Endothelial cell of umbilical vein (primary cell): ENCODE results near the gene GIPR. TPM values are rescaled to one million over a fixed set of nuclear protein-coding genes. Genes with fewer than 3 reads are reported as not detected.

Source experiments
- BruUV-seq: library from RNA; stranded (reverse); fragments of 400-500 nt; replicated peaks from 2 replicates; lab custom pipeline; 2021; lab: Mats Ljungman, UMichigan
- CTCF ChIA-PET: fragments of 300-600, 350-600 bp; sonication (Branson Sonifier 250); formaldehyde crosslinking; loops from one replicate; lab custom pipeline; 2021; ENCODE audit warnings: antibody characterized with exemption, inconsistent platforms; lab: Charles Lee
- POLR2A ChIA-PET: fragments of 300-600, 350-600 bp; sonication (Branson Sonifier 250); formaldehyde crosslinking; loops from one replicate; lab custom pipeline; 2021; ENCODE audit warnings: antibody characterized with exemption, inconsistent platforms; lab: Charles Lee
- DNase-seq: peaks from one replicate; pipeline ENCODE4 v3.0.0-alpha.2; 2011; ENCODE audit warnings: low read depth, low spot score
- FAIRE-seq: peaks from 2 replicates; lab custom pipeline; 2011; peaks lifted over from hg19 to GRCh38; lab: Jason Lieb, UNC
- H2AFZ ChIP-seq: 2 replicates; pipeline ENCODE4 v1.6.0; 2012; ENCODE audit warnings: low read depth, low read length, control low read depth, inconsistent platforms
- H3K27ac ChIP-seq: 2 replicates; pipeline ENCODE4 v1.5.1; 2011; ENCODE audit warnings: low read depth, mild to moderate bottlenecking, control low read depth, low read length, moderate library complexity; ENCODE audit not compliant: insufficient read depth
- H3K27me3 ChIP-seq, 2 experiments: 2 replicates each; pipeline versions ENCODE4 v1.6.0 to v1.6.1; 2011; ENCODE audit warnings: low read length in 2 of 2, mixed read lengths in 1 of 2; ENCODE audit not compliant: control insufficient read depth in 2 of 2, insufficient read depth in 2 of 2
- H3K36me3 ChIP-seq, 2 experiments: 2 replicates in 1 of 2; 3 replicates in 1 of 2; pipeline ENCODE4 v1.5.1; 2011; ENCODE audit warnings: low read length in 2 of 2, mild to moderate bottlenecking in 1 of 2, moderate library complexity in 1 of 2; ENCODE audit not compliant: control insufficient read depth in 2 of 2, insufficient read depth in 2 of 2; ENCODE audit errors: extremely low read depth in 1 of 2
- H3K4me1 ChIP-seq: 3 replicates; pipeline ENCODE4 v1.5.1; 2011; ENCODE audit warnings: mild to moderate bottlenecking, low read length; ENCODE audit not compliant: control insufficient read depth, insufficient read depth; ENCODE audit errors: extremely low read depth
- H3K4me2 ChIP-seq: 2 replicates; pipeline ENCODE4 v1.6.1; 2011; ENCODE audit warnings: low read length, control low read depth, mixed read lengths; ENCODE audit not compliant: insufficient read depth
- H3K4me3 ChIP-seq, 3 experiments: fragments of 200-600 bp in 1 of 3; sonication (generic), shearing (Covaris generic) in 1 of 3; replicated peaks in 1 of 3; 2 replicates each; pipeline ENCODE4 v1.5.1; 2011 to 2016; ENCODE audit warnings: control low read depth in 3 of 3, low read length in 3 of 3, mild to moderate bottlenecking in 2 of 3, inconsistent platforms in 1 of 3, low read depth in 1 of 3, moderate library complexity in 1 of 3; ENCODE audit not compliant: insufficient read depth in 1 of 3
- H3K79me2 ChIP-seq: 2 replicates; pipeline ENCODE4 v1.6.0; 2012; ENCODE audit warnings: low read length, inconsistent platforms; ENCODE audit not compliant: control insufficient read depth, insufficient read depth
- H3K9ac ChIP-seq: replicated peaks from 2 replicates; pipeline ENCODE3; 2011; ENCODE audit warnings: low read length, control low read depth; ENCODE audit not compliant: insufficient read depth; ENCODE audit errors: extremely low read depth
- H3K9me1 ChIP-seq: replicated peaks from 3 replicates; pipeline ENCODE4 v1.6.0; 2011; ENCODE audit warnings: mild to moderate bottlenecking, low read length; ENCODE audit not compliant: control insufficient read depth, insufficient read depth; ENCODE audit errors: extremely low read depth
- H3K9me3 ChIP-seq: replicated peaks from 2 replicates; pipeline ENCODE4 v1.5.1; 2012; ENCODE audit warnings: low read length, inconsistent platforms; ENCODE audit not compliant: control insufficient read depth, insufficient read depth
- H4K20me1 ChIP-seq: replicated peaks from 2 replicates; pipeline ENCODE3; 2011; ENCODE audit warnings: mild to moderate bottlenecking, low read length; ENCODE audit not compliant: control insufficient read depth, insufficient read depth; ENCODE audit errors: extremely low read depth
- GATA2 ChIP-seq: IDR thresholded peaks from 2 replicates; pipeline ENCODE4 v1.7.0; 2011; ENCODE audit warnings: low read depth, mild to moderate bottlenecking, moderate library complexity, mixed read lengths, low read length; ENCODE audit not compliant: insufficient read length, insufficient read depth
- MYC ChIP-seq: IDR thresholded peaks from one replicate; pipeline ENCODE4 v1.6.1; 2011; ENCODE audit warnings: mild to moderate bottlenecking, low read depth, low read length
- dilution Hi-C: fragments of 300-500 bp; cut with MboI; formaldehyde crosslinking; loops from one replicate; pipeline ENCODE4 v1.15.0; 2019; ENCODE audit warnings: low sequenced_read_pairs; ENCODE audit not compliant: extremely low pct_ligation_motif_present
- intact Hi-C: fragments of 100-400 bp; cut with micrococcal nuclease; formaldehyde crosslinking; loops from one replicate; pipeline ENCODE4 v1.10.0; 2022
- polyA plus RNA-seq, 4 experiments: library from polyadenylated mRNA; depleted of rRNA in 3 of 4; stranded (reverse) in 3 of 4; unstranded in 1 of 4; fragments of >200 nt; gene quantifications; 2 replicates each; pipeline versions ENCODE4 v1.2.1 to v1.2.3, GENCODE V29; 2011 to 2012; ENCODE audit warnings: missing spikeins in 1 of 4
- total RNA-seq: library from RNA; stranded (reverse); gene quantifications from 2 replicates; pipeline ENCODE4 v1.2.3, GENCODE V29; 2021
- TF ChIP-seq, protein P1 (sequence below), 2 donors: IDR thresholded peaks; 1 replicate in 1 of 2; 2 replicates in 1 of 2; pipeline ENCODE4 v1.5.1; 2011; ENCODE audit warnings: low read length in 2 of 2, mild to moderate bottlenecking in 2 of 2, moderate library complexity in 2 of 2, control low read depth in 1 of 2, inconsistent platforms in 1 of 2, low read depth in 1 of 2; ENCODE audit not compliant: insufficient read depth in 1 of 2; ENCODE audit errors: extremely low read depth in 1 of 2

Gene GIPR
- total and polyA plus RNA-seq, 2 donors (not counting 3 experiments of a cell fraction or from before 2014, with no cell fraction given) = not detected

DNA sequence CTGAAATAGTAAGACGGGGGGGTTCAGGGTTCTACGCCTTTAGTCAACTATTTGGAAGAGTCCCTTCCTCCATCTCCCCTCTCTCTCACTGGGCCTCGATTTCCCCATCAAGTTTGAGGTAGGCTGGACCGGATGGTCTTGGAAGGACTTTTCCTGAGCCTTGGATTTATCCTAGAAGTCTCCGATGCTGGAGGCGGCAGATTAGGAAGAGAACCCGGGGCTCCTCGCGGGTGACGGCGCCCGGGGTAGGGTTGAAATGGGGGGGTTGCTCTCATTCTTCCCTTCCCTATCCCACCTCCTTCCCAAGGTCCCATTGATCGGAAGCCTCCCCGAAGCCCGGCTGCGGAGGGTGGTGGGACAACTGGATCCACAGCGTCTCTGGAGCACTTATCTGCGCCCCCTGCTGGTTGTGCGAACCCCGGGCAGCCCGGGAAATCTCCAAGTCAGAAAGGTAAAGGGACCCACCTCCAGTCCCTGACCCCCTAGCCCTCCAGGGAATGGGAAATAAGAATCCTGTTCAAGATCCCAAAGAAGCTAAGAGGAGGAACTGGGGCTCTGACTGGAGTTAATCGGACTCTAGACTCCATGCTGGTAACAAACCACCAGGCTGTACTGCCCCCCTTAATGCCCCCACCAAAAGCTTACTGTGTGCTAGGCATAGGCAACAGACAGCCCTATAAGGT lies 25.2 kb downstream of the GIPR start:
- DNase-seq = peak; percentile 65
- Histone ChIP-seq H2AFZ (peak overlapping the region; percentile 45), H3K9me1 (no peaks in the 10 kb centered on the region), H3K9me3 (no peaks in the 10 kb centered on the region), H3K4me3 (peak overlapping the region; percentile 70 to 93 (median 83)), H3K4me1 (peaks cover 9% of the 10 kb centered on the region), H3K4me2 (peak overlapping the region; percentile 74), H3K79me2 (peaks cover 24% of the 10 kb centered on the region), H3K36me3 (peaks cover 4 to 6% of the 10 kb centered on the region in 2 experiments), H3K27ac (peak overlapping the region; percentile 82), H3K9ac (peak overlapping the region; percentile 82), H3K27me3 (no peaks in the 10 kb centered on the region), H4K20me1 (no peaks in the 10 kb centered on the region)
- BruUV-seq = no TSS peak
- ChIA-PET CTCF (interaction anchor here (0.6 to 5.1 kb wide), 37 partner anchors 8 to 254 kb away, joined by 3 to 56 read pairs (median 4); partner anchors contain the start of genes FBXO46, GIPR, MEIOSIN and SIX5), POLR2A (interaction anchor here (0.8 to 1.8 kb wide), 5 partner anchors 24 to 77 kb away, joined by 4 to 10 read pairs (median 4); partner anchors contain the start of gene SIX5)
- intact Hi-C loops (loop anchor here (1.0 to 5.0 kb wide), 5 partner anchors 46 to 266 kb away; no protein-coding TSS in a partner anchor), dilution Hi-C loops (no loop called here)
- TF ChIP-seq MYC = no peak
- TF ChIP-seq, protein P1, sequence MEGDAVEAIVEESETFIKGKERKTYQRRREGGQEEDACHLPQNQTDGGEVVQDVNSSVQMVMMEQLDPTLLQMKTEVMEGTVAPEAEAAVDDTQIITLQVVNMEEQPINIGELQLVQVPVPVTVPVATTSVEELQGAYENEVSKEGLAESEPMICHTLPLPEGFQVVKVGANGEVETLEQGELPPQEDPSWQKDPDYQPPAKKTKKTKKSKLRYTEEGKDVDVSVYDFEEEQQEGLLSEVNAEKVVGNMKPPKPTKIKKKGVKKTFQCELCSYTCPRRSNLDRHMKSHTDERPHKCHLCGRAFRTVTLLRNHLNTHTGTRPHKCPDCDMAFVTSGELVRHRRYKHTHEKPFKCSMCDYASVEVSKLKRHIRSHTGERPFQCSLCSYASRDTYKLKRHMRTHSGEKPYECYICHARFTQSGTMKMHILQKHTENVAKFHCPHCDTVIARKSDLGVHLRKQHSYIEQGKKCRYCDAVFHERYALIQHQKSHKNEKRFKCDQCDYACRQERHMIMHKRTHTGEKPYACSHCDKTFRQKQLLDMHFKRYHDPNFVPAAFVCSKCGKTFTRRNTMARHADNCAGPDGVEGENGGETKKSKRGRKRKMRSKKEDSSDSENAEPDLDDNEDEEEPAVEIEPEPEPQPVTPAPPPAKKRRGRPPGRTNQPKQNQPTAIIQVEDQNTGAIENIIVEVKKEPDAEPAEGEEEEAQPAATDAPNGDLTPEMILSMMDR (IDR thresholded peaks at IDR 0.05; ENCODE audit: extremely low read depth in 1 of 2, insufficient read depth in 1 of 2, low read depth in 1 of 2, low read length in 2 of 2) = peak; percentile 96 to 97
- FAIRE-seq = peak; percentile 80

DNA sequence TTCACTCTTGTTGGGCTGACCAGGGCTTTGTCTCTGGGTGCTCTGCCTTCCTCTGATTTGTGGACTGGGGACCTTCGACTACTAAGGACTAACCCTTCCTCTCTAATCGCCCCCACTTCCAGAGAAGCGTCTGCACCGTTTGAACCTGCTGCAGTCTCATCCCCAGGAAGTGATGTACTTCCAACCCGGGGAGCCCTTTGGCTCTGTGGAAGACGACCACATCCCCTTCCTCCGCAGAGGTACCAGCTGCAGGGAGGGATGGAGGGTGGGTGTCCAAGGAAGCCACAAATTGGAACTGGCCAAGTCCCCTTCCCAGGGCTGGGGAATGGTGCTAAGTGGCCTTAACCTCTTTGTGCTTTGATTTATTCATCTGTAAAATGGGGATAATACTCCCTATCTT lies 33.7 kb downstream of the GIPR start:
- ChIA-PET CTCF (interaction anchor here (1.1 to 1.3 kb wide), 4 partner anchors 9 to 68 kb away, joined by 4 to 9 read pairs (median 6); partner anchors contain the start of genes QPCTL and SNRPD2), POLR2A (no interaction called here)
- Histone ChIP-seq H3K36me3 (peaks cover 0 to 3% of the 10 kb centered on the region in 2 experiments), H3K27me3 (no peaks in the 10 kb centered on the region), H3K4me3 (no peak overlapping the region), H3K9ac (no peak overlapping the region), H3K4me2 (no peak overlapping the region), H3K4me1 (no peaks in the 10 kb centered on the region), H3K27ac (no peak overlapping the region), H3K79me2 (no peaks in the 10 kb centered on the region), H3K9me1 (no peaks in the 10 kb centered on the region), H4K20me1 (no peaks in the 10 kb centered on the region), H3K9me3 (no peaks in the 10 kb centered on the region), H2AFZ (no peak overlapping the region)
- no TSS peak for BruUV-seq
- no peak for DNase-seq
- dilution Hi-C loops = no loop called here
- intact Hi-C loops = no loop called here
- FAIRE-seq = no peak
- TF ChIP-seq MYC = no peak
- no peak for TF ChIP-seq GATA2
